ENCODE data around the gene FAM72D.
"Not testable (repeated sequence)": the region's sequence is repeated elsewhere in the genome, so short reads cannot be mapped to it uniquely, and the experiment has no call there.

Gene FAM72D

DNA sequence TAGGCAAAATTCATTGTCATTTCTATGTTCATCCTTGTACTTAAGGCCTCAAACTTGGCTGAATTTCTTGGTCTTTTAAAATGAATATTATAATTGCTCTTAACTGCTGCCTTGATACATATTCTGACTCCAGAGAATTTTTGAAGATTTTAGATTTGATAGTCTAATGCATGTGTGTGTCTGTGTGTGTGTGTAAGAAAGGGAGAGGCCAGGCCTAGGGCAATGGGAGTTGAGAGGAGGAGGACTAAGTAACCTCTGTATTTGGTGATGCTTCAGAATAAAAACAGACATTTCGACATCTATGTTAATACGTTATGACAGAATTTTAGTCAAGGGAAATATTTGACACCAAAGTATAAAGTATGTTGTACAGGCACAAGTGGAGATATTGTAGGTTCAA, 7.5 kb downstream of the FAM72D start:
- H3K36me3 ChIP-seq (ENCODE audit: insufficient read depth, low read length); H3K27ac ChIP-seq (ENCODE audit: low read depth, low read length); H3K4me3 ChIP-seq (ENCODE audit: low read depth in 1 of 2, low read length in 2 of 2); H3K27me3 ChIP-seq (ENCODE audit: control insufficient read depth in 1 of 2, insufficient read depth in 2 of 2, low read length in 2 of 2); H3K9ac ChIP-seq (ENCODE audit: low read length); H3K4me1 ChIP-seq (ENCODE audit: insufficient read depth, low read length); H3K9me3 ChIP-seq (ENCODE audit: low read length): not testable (repeated sequence)

DNA sequence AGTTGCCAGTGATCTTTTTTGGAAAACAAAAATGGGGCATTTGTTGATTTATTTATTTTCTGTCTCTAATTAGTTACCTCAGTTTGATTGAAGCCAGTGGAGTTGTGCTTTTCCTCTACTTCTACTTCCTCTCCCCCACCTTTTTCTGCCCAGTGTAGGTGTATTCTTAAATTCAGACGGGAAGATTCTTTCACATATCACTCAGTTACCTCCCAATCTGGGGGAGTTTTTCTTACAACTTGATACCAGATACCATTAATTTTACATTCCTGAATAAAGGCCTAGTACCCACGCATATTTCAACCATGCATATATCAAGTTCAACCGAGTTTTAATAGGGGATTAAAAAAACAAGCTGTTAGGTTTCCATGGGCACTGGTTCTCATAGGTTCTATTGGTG, 15.9 kb downstream of the FAM72D start:
- not testable (repeated sequence) for H3K27ac ChIP-seq (ENCODE audit: low read depth, low read length); H3K36me3 ChIP-seq (ENCODE audit: insufficient read depth, low read length); H3K4me3 ChIP-seq (ENCODE audit: low read depth in 1 of 2, low read length in 2 of 2); H3K9ac ChIP-seq (ENCODE audit: low read length); H3K9me3 ChIP-seq (ENCODE audit: low read length); H3K4me1 ChIP-seq (ENCODE audit: insufficient read depth, low read length); H3K27me3 ChIP-seq (ENCODE audit: control insufficient read depth in 1 of 2, insufficient read depth in 2 of 2, low read length in 2 of 2)

DNA sequence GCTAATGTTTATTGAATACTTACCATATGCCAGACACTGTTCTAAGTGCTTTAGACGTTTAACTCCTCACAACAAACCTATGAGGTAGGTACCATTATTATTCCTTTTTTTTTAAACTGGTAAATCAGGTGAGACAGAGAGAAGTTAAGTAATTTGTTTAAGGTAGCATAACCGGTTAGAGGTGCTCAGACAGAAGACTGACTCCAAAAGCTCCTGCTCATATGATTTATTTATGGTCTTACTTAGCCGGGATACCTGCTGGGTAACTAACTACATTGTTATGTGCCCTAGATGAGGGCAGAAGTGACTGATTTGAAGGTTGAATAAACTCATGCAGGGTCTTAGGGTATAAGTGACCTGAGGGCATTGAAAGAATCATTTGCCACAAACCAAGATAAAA, 16.9 kb downstream of the FAM72D start:
- not testable (repeated sequence) for H3K27ac ChIP-seq (ENCODE audit: low read depth, low read length); H3K36me3 ChIP-seq (ENCODE audit: insufficient read depth, low read length); H3K4me3 ChIP-seq (ENCODE audit: low read depth in 1 of 2, low read length in 2 of 2); H3K27me3 ChIP-seq (ENCODE audit: control insufficient read depth in 1 of 2, insufficient read depth in 2 of 2, low read length in 2 of 2); H3K9ac ChIP-seq (ENCODE audit: low read length); H3K4me1 ChIP-seq (ENCODE audit: insufficient read depth, low read length); H3K9me3 ChIP-seq (ENCODE audit: low read length)

DNA sequence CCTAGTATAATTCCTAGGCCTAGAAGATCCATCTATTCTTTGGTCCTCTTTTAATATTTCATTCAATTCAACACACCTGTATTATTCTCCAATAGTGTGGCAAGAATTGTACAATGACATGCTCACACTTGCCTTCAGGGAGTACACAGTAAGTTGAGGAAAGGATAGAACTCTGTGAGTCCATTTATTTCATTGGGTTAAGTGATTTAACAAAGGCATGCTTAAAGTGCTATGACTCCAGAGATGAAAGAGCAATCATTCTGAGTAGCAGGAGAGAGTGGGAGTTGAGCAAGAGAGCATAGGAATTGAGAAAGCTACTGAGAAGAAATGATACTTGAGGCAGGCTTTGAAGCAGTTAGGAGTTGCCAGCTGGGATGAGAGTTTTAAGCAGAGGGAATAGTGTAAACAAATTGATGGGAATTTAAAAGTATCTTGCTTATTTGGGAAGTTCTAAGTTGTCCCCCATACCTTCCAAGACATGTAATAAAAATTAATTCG, 18.8 kb downstream of the FAM72D start:
- H3K9ac ChIP-seq (ENCODE audit: low read length); H3K4me3 ChIP-seq (ENCODE audit: low read depth in 1 of 2, low read length in 2 of 2); H3K36me3 ChIP-seq (ENCODE audit: insufficient read depth, low read length); H3K9me3 ChIP-seq (ENCODE audit: low read length); H3K27me3 ChIP-seq (ENCODE audit: control insufficient read depth in 1 of 2, insufficient read depth in 2 of 2, low read length in 2 of 2); H3K4me1 ChIP-seq (ENCODE audit: insufficient read depth, low read length); H3K27ac ChIP-seq (ENCODE audit: low read depth, low read length): not testable (repeated sequence)

DNA sequence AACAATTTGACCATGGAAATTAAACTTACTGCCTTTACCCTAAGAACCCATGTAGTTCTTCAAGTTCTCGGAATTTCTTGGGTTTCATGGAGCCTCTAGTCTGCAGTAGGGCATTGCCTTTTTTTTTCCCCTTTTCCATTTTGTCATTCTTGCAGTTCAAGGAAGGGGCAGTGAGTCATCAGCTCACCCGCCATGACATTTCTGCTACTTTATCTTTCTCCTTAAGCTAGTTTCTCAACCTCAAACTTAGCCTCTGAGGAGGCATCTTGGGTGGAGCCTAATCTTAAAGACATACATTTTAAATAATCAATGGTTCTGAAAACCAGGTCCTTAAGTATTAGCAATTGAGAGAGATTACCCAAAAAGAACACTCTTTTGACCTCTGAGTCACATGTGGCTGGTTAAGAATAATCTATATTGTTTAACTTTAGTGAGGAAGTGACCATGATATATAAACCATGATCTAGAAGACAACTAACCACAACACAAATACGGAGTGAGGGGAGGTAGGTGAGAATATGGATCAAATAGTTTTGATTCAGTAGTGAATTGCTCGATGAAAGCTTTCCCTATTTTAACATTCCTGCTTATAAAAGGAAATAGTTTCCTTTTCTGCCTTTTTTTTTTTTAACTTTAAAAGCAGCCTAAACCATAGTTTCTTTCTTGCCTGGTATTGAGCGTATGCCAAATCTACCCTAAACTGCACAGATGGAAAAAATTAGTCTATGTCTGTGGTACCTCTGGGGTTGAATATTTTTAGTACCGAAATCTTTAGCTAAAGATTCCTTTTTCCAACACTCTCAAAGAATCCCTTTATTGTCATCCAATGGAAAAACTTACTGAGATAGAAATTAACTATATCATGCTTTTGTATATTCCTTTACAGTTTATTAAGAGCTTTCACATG, 20.1 kb downstream of the FAM72D start:
- H3K9ac ChIP-seq (ENCODE audit: low read length); H3K4me1 ChIP-seq (ENCODE audit: insufficient read depth, low read length): not testable (repeated sequence)

DNA sequence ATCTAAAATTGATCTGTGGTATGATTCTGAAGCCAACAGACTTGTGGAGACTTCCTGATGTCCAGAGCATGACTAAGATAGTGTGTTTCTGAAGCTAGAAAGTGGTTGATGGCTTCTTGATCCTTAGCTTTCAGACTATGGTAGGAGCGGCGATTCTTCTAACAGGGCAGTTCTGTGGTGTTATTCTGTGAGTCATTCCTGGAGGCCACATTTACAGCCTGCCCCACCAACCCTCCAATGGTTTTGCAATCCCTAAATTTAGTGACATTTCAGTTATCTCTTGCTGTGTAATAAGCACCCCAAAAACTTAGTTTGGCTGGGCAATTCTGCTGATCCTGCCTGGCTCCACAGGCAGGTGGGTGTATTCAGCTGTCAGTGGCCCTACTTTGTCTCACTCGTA, 24.1 kb downstream of the FAM72D start:
- not testable (repeated sequence) for H3K4me1 ChIP-seq (ENCODE audit: insufficient read depth, low read length); H3K27ac ChIP-seq (ENCODE audit: low read depth, low read length); H3K27me3 ChIP-seq (ENCODE audit: control insufficient read depth in 1 of 2, insufficient read depth in 2 of 2, low read length in 2 of 2); H3K36me3 ChIP-seq (ENCODE audit: insufficient read depth, low read length); H3K4me3 ChIP-seq (ENCODE audit: low read depth in 1 of 2, low read length in 2 of 2); H3K9me3 ChIP-seq (ENCODE audit: low read length); H3K9ac ChIP-seq (ENCODE audit: low read length)

More for the DNA sequence above, 20.1 kb downstream of the FAM72D start:
- not testable (repeated sequence) for H3K27ac ChIP-seq (ENCODE audit: low read depth, low read length); H3K27me3 ChIP-seq (ENCODE audit: control insufficient read depth in 1 of 2, insufficient read depth in 2 of 2, low read length in 2 of 2); H3K9me3 ChIP-seq (ENCODE audit: low read length); H3K36me3 ChIP-seq (ENCODE audit: insufficient read depth, low read length); H3K4me3 ChIP-seq (ENCODE audit: low read depth in 1 of 2, low read length in 2 of 2)

DNA sequence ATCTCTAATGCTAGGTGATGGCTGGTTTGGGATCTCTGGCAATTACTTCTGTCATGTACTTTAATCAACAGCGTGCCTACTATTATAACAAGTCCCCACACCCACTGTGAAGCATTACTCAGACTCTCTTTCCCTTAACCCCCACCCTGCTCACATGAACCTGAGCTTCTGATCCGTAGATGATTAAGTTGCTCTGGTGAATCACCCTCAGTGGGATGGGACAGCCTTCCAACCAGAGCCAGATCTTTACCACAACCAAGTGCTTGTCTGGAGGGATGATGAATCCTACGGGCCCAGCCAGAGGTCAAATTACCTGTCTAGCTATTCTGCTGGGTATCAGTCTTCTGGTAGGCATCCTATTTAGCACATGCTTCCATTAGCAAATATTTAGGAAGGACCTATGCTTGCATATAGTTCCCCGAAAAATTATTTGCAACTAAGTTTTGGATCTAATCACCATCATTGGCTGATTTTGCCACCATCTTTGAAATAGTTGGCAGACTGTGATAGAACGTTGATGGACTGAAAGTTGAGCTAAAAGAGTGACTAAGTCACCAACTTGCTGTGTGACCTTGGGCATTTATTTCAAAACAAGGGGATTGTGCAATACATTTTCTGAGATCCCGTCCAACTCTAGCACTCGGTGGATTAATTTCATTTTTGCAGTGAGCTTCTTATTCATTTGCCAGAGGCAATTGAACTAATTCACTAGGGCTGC, 26.7 kb downstream of the FAM72D start:
- H3K9ac ChIP-seq (ENCODE audit: low read length); H3K36me3 ChIP-seq (ENCODE audit: insufficient read depth, low read length); H3K9me3 ChIP-seq (ENCODE audit: low read length); H3K4me3 ChIP-seq (ENCODE audit: low read depth in 1 of 2, low read length in 2 of 2); H3K27ac ChIP-seq (ENCODE audit: low read depth, low read length); H3K27me3 ChIP-seq (ENCODE audit: control insufficient read depth in 1 of 2, insufficient read depth in 2 of 2, low read length in 2 of 2); H3K4me1 ChIP-seq (ENCODE audit: insufficient read depth, low read length): not testable (repeated sequence)

DNA sequence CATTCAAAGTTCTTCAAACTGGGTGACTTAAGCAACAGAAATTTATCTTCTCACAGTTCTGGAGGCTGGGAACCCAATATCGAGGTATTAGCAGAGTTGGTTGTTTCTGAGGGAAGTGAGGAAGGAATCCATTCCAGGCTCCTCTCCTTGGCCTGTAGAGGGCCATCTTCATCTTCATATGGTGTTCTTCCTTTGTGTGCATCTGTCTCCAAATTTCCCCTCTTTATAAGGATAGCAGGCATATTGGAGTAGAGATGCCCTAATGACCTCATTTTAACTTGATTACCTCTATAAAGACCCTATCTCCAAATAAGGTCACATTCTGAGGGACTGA, 27.3 kb downstream of the FAM72D start:
- not testable (repeated sequence) for H3K36me3 ChIP-seq (ENCODE audit: insufficient read depth, low read length); H3K27me3 ChIP-seq (ENCODE audit: control insufficient read depth in 1 of 2, insufficient read depth in 2 of 2, low read length in 2 of 2); H3K27ac ChIP-seq (ENCODE audit: low read depth, low read length); H3K4me1 ChIP-seq (ENCODE audit: insufficient read depth, low read length); H3K4me3 ChIP-seq (ENCODE audit: low read depth in 1 of 2, low read length in 2 of 2); H3K9ac ChIP-seq (ENCODE audit: low read length); H3K9me3 ChIP-seq (ENCODE audit: low read length)

DNA sequence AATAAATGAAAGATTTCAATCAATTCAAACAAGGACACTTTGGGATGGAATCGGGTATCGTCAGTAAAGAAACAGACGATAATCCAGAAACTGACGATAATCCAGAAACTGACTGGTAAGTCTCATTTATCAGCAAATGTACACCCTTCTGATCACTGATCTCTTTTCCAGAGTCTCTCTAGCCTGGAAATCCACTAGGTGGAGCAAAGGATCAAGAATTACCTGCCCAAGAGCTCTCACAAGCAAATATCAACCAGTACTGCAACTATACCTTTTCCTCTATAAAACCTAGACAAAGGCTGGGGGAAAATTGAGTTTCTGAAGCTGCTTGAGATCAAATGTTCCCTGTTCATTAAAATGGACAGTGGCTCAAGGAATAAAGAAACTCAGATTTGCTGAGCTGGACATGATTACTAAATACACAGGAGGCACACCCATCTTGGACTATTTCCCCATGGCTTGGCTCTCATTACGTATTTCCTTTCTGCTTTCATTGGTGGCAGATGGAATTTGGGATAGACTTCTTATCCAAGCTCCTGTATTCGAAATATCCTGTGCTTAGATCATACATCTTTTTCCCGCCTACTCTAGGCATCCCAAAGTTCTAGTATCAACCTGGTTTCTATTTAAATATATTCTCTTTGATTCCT, 28.3 kb downstream of the FAM72D start:
- not testable (repeated sequence) for H3K4me3 ChIP-seq (ENCODE audit: low read depth in 1 of 2, low read length in 2 of 2); H3K27ac ChIP-seq (ENCODE audit: low read depth, low read length); H3K4me1 ChIP-seq (ENCODE audit: insufficient read depth, low read length); H3K9me3 ChIP-seq (ENCODE audit: low read length); H3K9ac ChIP-seq (ENCODE audit: low read length); H3K27me3 ChIP-seq (ENCODE audit: control insufficient read depth in 1 of 2, insufficient read depth in 2 of 2, low read length in 2 of 2); H3K36me3 ChIP-seq (ENCODE audit: insufficient read depth, low read length)

DNA sequence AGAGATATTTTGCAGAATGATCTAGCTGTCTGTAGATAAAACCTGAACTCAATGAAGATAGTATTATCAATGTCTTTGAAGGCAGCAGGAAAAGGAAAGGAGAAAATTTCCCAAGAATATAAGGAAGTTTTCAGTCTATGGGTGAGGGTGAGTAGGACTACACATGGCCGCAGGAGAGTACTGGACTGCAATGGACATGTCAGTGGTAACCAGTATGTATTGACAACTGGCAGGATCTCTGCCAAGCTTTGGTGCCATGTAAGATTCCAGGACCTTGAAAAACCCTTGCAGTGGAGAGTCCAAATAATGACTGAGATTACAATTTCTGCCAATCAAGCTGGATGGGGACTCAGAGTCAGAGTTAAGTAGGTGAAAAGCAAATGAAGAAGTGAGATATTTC, 29.3 kb downstream of the FAM72D start:
- not testable (repeated sequence) for H3K4me1 ChIP-seq (ENCODE audit: insufficient read depth, low read length); H3K9ac ChIP-seq (ENCODE audit: low read length); H3K9me3 ChIP-seq (ENCODE audit: low read length); H3K36me3 ChIP-seq (ENCODE audit: insufficient read depth, low read length); H3K27me3 ChIP-seq (ENCODE audit: control insufficient read depth in 1 of 2, insufficient read depth in 2 of 2, low read length in 2 of 2); H3K27ac ChIP-seq (ENCODE audit: low read depth, low read length); H3K4me3 ChIP-seq (ENCODE audit: low read depth in 1 of 2, low read length in 2 of 2)

DNA sequence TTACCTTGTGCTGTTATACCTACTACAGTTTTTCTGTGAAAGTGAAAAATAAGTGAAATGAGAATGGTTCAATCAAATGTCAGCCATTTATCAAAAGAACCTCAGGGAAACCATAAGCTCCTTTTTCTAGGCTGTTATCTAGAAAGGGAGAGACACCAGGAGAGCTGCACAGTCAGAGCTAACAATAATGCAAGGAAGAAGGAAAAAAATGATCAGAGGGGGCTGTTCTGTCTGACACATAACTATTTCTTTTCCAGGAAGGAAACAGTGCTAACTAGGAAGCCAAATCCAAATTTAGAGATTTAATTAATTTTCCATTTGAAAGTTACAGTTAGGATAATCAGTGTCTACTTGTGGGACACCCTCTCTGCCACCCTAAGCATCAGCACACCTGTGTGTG, 31.4 kb downstream of the FAM72D start:
- not testable (repeated sequence) for H3K27ac ChIP-seq (ENCODE audit: low read depth, low read length); H3K4me3 ChIP-seq (ENCODE audit: low read depth in 1 of 2, low read length in 2 of 2); H3K4me1 ChIP-seq (ENCODE audit: insufficient read depth, low read length); H3K9ac ChIP-seq (ENCODE audit: low read length); H3K27me3 ChIP-seq (ENCODE audit: control insufficient read depth in 1 of 2, insufficient read depth in 2 of 2, low read length in 2 of 2); H3K9me3 ChIP-seq (ENCODE audit: low read length); H3K36me3 ChIP-seq (ENCODE audit: insufficient read depth, low read length)
